ENCODE measurements around the gene OR6N2. TPM values are rescaled to one million over a fixed set of nuclear protein-coding genes. Genes with fewer than 3 reads are reported as not detected.

The OR6N2 gene
- total RNA-seq, 1 donor, result not detected

GRCh38 chr1:158814970-158815369 lies 34.0 kb upstream of the OR6N2 start:
- TF ChIP-seq CTCF (IDR thresholded peaks at IDR 0.05; ENCODE audit: insufficient read depth, low read depth, low read length), result no peak
- DNase-seq (ENCODE audit: low read depth), result no peak
- H3K4me3 ChIP-seq (ENCODE audit: low read depth, low read length), result no peak overlapping the region

- no peak for TF ChIP-seq CTCF (IDR thresholded peaks at IDR 0.05; ENCODE audit: insufficient read depth, low read depth, low read length)
- DNase-seq (ENCODE audit: low read depth), result peak; percentile 3
- no peak overlapping the region for H3K4me3 ChIP-seq (ENCODE audit: low read depth, low read length)
Observed at GRCh38 chr1:158813164-158813563, 32.2 kb upstream of the OR6N2 start.

- H3K4me3 ChIP-seq (ENCODE audit: low read depth, low read length), result no peak overlapping the region
- DNase-seq (ENCODE audit: low read depth), result no peak
- no peak for TF ChIP-seq CTCF (IDR thresholded peaks at IDR 0.05; ENCODE audit: insufficient read depth, low read depth, low read length)
Observed at GRCh38 chr1:158812336-158812735, 31.3 kb upstream of the OR6N2 start.

GRCh38 chr1:158810311-158810710 lies 29.3 kb upstream of the OR6N2 start:
- DNase-seq (ENCODE audit: low read depth), result no peak
- no peak overlapping the region for H3K4me3 ChIP-seq (ENCODE audit: low read depth, low read length)
- TF ChIP-seq CTCF (IDR thresholded peaks at IDR 0.05; ENCODE audit: insufficient read depth, low read depth, low read length), result no peak

GRCh38 chr1:158809862-158810261 lies 28.9 kb upstream of the OR6N2 start:
- no peak overlapping the region for H3K4me3 ChIP-seq (ENCODE audit: low read depth, low read length)
- DNase-seq (ENCODE audit: low read depth), result peak; percentile 21
- no peak for TF ChIP-seq CTCF (IDR thresholded peaks at IDR 0.05; ENCODE audit: insufficient read depth, low read depth, low read length)

- no peak for TF ChIP-seq CTCF (IDR thresholded peaks at IDR 0.05; ENCODE audit: insufficient read depth, low read depth, low read length)
- no peak for DNase-seq (ENCODE audit: low read depth)
- no peak overlapping the region for H3K4me3 ChIP-seq (ENCODE audit: low read depth, low read length)
Observed at GRCh38 chr1:158809256-158809655, 28.3 kb upstream of the OR6N2 start.

- peak; percentile 57 for DNase-seq (ENCODE audit: low read depth)
- H3K4me3 ChIP-seq (ENCODE audit: low read depth, low read length), result no peak overlapping the region
- no peak for TF ChIP-seq CTCF (IDR thresholded peaks at IDR 0.05; ENCODE audit: insufficient read depth, low read depth, low read length)
Observed at GRCh38 chr1:158806916-158807536, 26.0 kb upstream of the OR6N2 start.

All from fibroblast of villous mesenchyme (primary cell).